ENCODE measurements around the gene HOXC9. TPM values are rescaled to one million over a fixed set of nuclear protein-coding genes. Genes with fewer than 3 reads are reported as not detected.

Gene HOXC9
- total and polyA plus RNA-seq, 9 of the 15 experiments (the other 6 are each of a cell fraction or from before 2014, with no cell fraction given) = 1.1 to 10.5 (median 9.3) TPM

DNA sequence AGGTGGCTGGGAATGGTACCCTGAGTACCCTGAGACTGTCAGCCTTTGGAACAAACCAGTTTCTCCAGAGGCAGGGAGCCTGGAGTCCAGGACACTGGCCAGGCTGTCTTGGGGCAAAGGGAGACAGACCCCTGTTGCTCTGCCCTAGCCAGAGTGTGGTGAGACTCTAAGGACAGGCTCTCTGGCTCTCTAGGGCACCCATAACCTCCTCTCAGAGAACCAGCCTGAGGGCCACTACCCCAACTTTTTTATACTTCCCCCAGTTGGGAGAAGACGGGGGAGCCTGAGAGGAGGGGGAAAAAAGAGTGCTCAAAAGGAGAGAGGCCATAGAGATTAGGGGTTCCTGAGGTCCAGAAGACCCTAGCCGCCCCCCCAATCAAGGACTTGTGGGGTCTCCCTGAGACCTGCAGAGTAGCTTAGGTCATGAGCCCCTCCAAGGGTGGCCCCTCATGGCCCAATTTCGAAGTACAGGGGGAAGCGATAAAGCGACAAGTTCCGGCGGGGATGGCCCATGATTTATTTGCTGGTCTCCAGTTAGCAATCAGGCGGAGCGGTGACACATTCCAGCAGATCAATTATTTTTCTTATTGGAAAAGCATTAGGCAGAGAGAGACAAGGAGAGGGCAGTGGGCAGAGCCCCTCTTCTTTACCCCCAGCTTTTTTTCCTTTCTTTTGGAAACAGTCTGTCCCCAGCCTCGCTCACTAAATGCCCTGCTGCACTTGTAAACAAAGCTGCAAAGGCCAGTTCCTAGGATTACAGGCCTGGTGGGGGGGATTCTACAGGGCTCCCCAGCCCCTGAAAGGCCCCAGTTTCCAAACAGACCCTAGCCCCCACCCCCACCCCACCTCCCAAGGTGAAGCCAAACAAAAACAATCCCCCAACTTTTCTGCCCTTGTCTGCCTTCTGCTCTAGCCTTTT lies 10.4 kb downstream of the HOXC9 start (continued):
- TF ChIP-seq ATF2 (CRISPR knock-in tag; IDR thresholded peaks at IDR 0.05) (no peak), HDAC1 (IDR thresholded peaks at IDR 0.05) (no peak), MAFG (tag; conservative IDR thresholded peaks at IDR 0.05) (no peak), ARID2 (IDR thresholded peaks at IDR 0.05) (no peak), BRCA1 (IDR thresholded peaks at IDR 0.05) (no peak), BRCA1 (CRISPR knock-in tag; IDR thresholded peaks at IDR 0.05) (no peak), GTF3C2 (IDR thresholded peaks at IDR 0.05; ENCODE audit: borderline replicate concordance, extremely low read depth, insufficient read length) (no peak), ZNF740 (CRISPR knock-in tag; IDR thresholded peaks at IDR 0.05) (0 out of 2 replicates have a peak, but pooled peaks have one; percentile 6), ZNF740 (tag; IDR thresholded peaks at IDR 0.05) (no peak), ZNF280B (CRISPR knock-in tag; IDR thresholded peaks at IDR 0.05) (no peak), SIN3B (IDR thresholded peaks at IDR 0.05; ENCODE audit: low read depth) (no peak), PKNOX1 (IDR thresholded peaks at IDR 0.05) (peak; percentile 8; the same call in 1 of the 2 replicates), LEF1 (IDR thresholded peaks at IDR 0.05) (no peak), TEAD1 (CRISPR knock-in tag; IDR thresholded peaks at IDR 0.05) (no peak)
- TF ChIP-seq, protein P1, sequence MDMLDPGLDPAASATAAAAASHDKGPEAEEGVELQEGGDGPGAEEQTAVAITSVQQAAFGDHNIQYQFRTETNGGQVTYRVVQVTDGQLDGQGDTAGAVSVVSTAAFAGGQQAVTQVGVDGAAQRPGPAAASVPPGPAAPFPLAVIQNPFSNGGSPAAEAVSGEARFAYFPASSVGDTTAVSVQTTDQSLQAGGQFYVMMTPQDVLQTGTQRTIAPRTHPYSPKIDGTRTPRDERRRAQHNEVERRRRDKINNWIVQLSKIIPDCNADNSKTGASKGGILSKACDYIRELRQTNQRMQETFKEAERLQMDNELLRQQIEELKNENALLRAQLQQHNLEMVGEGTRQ (CRISPR knock-in tag; IDR thresholded peaks at IDR 0.05) = no peak
